ENCODE measurements around the gene CHRND. TPM values are rescaled to one million over a fixed set of nuclear protein-coding genes. Genes with fewer than 3 reads are reported as not detected.

The CHRND gene
- total and polyA plus RNA-seq, 4 donors, result not detected

GRCh38 chr2:232486558-232487384 is 39.2 kb upstream of the CHRND start:
- WGBS, result 4% methylated on average over 74 of the region's 74 CpGs
- Histone ChIP-seq H3K4me1 (ENCODE audit: control insufficient read depth in 4 of 4, insufficient read depth in 4 of 4, low read length in 3 of 4) (peaks cover 3 to 23% (median 6%) of the 10 kb centered on the region in 4 donors), H3K4me3 (ENCODE audit: low read depth in 1 of 3, low read length in 3 of 3) (peak overlapping the region in 1 of 3 donors; percentile 29), H3K36me3 (ENCODE audit: control insufficient read depth in 4 of 4, insufficient read depth in 3 of 4, low read depth in 1 of 4, low read length in 3 of 4) (no peaks in the 10 kb centered on the region), H3K9me3 (ENCODE audit: control insufficient read depth in 4 of 4, low read length in 3 of 4) (no peaks in the 10 kb centered on the region), H3K27ac (ENCODE audit: low read depth in 1 of 2, low read length in 2 of 2) (no peak overlapping the region), H3K9ac (ENCODE audit: low read depth in 1 of 2, low read length in 2 of 2) (no peak overlapping the region), H3K27me3 (ENCODE audit: control insufficient read depth in 4 of 4, insufficient read depth in 4 of 4, low read length in 3 of 4) (peaks cover 3 to 10% (median 6%) of the 10 kb centered on the region in 4 donors)
- TF ChIP-seq SP1 (IDR thresholded peaks at IDR 0.05), result no peak
- no peak for TF ChIP-seq RXRA (IDR thresholded peaks at IDR 0.05)
- TF ChIP-seq EGR1 (IDR thresholded peaks at IDR 0.05; ENCODE audit: low read depth in 2 of 2), result no peak
- TF ChIP-seq FOXA1 (IDR thresholded peaks at IDR 0.05), result no peak
- TF ChIP-seq JUND (IDR thresholded peaks at IDR 0.05), result no peak
- TF ChIP-seq YY1 (IDR thresholded peaks at IDR 0.05), result no peak
- TF ChIP-seq NR2F2 (IDR thresholded peaks at IDR 0.05), result no peak
- no peak for DNase-seq (ENCODE audit: low spot score)

GRCh38 chr2:232487385-232488096 is 38.4 kb upstream of the CHRND start, which contains the start of gene ECEL1:
ECEL1 (minus strand) TSS chr2:232487834; CDS start chr2:232486653, 1,181 bp downstream.
- H3K4me3 ChIP-seq (ENCODE audit: low read depth in 1 of 3, low read length in 3 of 3), result peak within 1 kb of the TSS in 1 of 3 donors; percentile 29
- WGBS, result 4% methylated on average over 102 of the region's 102 CpGs
- peaks cover 3 to 10% (median 6%) of the 10 kb centered on the region in 4 donors for H3K27me3 ChIP-seq (ENCODE audit: control insufficient read depth in 4 of 4, insufficient read depth in 4 of 4, low read length in 3 of 4)
- H3K9me3 ChIP-seq (ENCODE audit: control insufficient read depth in 4 of 4, low read length in 3 of 4), result no peaks in the 10 kb centered on the region
- no peak for TF ChIP-seq FOXA2 (IDR thresholded peaks at IDR 0.05)
- no peak within 1 kb of the TSS for H3K27ac ChIP-seq (ENCODE audit: low read depth in 1 of 2, low read length in 2 of 2)
- H3K36me3 ChIP-seq (ENCODE audit: control insufficient read depth in 4 of 4, insufficient read depth in 3 of 4, low read depth in 1 of 4, low read length in 3 of 4), result no peaks in the 10 kb centered on the region
- no peak for DNase-seq (ENCODE audit: low spot score)
- H3K4me1 ChIP-seq (ENCODE audit: control insufficient read depth in 4 of 4, insufficient read depth in 4 of 4, low read length in 3 of 4), result peaks cover 3 to 23% (median 6%) of the 10 kb centered on the region in 4 donors
- no peak within 1 kb of the TSS for H3K9ac ChIP-seq (ENCODE audit: low read depth in 1 of 2, low read length in 2 of 2)

GRCh38 chr2:232488097-232488711 is 37.8 kb upstream of the CHRND start:
- no peak for DNase-seq (ENCODE audit: low spot score)
- WGBS, result 42% methylated on average over 16 of the region's 16 CpGs
- TF ChIP-seq CTCF (IDR thresholded peaks at IDR 0.05; ENCODE audit: low read depth, low read length, missing input control), result no peak
- TF ChIP-seq EGR1 (IDR thresholded peaks at IDR 0.05; ENCODE audit: low read depth in 2 of 2), result no peak
- no peak for TF ChIP-seq TAF1 (conservative IDR thresholded peaks at IDR 0.05)
- no peak for TF ChIP-seq ATF3 (IDR thresholded peaks at IDR 0.05)
- no peak for TF ChIP-seq JUND (IDR thresholded peaks at IDR 0.05)
- no peak for TF ChIP-seq SP1 (IDR thresholded peaks at IDR 0.05)
- no peak for TF ChIP-seq RXRA (IDR thresholded peaks at IDR 0.05)
- TF ChIP-seq NR2F2 (IDR thresholded peaks at IDR 0.05), result no peak
- TF ChIP-seq MAX (IDR thresholded peaks at IDR 0.05), result no peak
- no peak for TF ChIP-seq HNF4A (conservative IDR thresholded peaks at IDR 0.05)
- no peak for TF ChIP-seq HNF4G (IDR thresholded peaks at IDR 0.05)
- TF ChIP-seq REST (IDR thresholded peaks at IDR 0.05), result no peak
- no peak for TF ChIP-seq RAD21 (IDR thresholded peaks at IDR 0.05)
- no peak for TF ChIP-seq ZBTB33 (IDR thresholded peaks at IDR 0.05)
- no peak for TF ChIP-seq FOXA2 (IDR thresholded peaks at IDR 0.05)
- no peak for TF ChIP-seq YY1 (IDR thresholded peaks at IDR 0.05)
- no peak for TF ChIP-seq FOXA1 (IDR thresholded peaks at IDR 0.05)

More at GRCh38 chr2:232488097-232488711, 37.8 kb upstream of the CHRND start:
- H3K27ac ChIP-seq (ENCODE audit: low read depth in 1 of 2, low read length in 2 of 2), result no peak overlapping the region
- no peaks in the 10 kb centered on the region for H3K36me3 ChIP-seq (ENCODE audit: control insufficient read depth in 4 of 4, insufficient read depth in 3 of 4, low read depth in 1 of 4, low read length in 3 of 4)
- peaks cover 3 to 10% (median 6%) of the 10 kb centered on the region in 4 donors for H3K27me3 ChIP-seq (ENCODE audit: control insufficient read depth in 4 of 4, insufficient read depth in 4 of 4, low read length in 3 of 4)
- H3K4me3 ChIP-seq (ENCODE audit: low read depth in 1 of 3, low read length in 3 of 3), result no peak overlapping the region
- no peak overlapping the region for H3K9ac ChIP-seq (ENCODE audit: low read depth in 1 of 2, low read length in 2 of 2)
- H3K9me3 ChIP-seq (ENCODE audit: control insufficient read depth in 4 of 4, low read length in 3 of 4), result no peaks in the 10 kb centered on the region
- H3K4me1 ChIP-seq (ENCODE audit: control insufficient read depth in 4 of 4, insufficient read depth in 4 of 4, low read length in 3 of 4), result peaks cover 3 to 23% (median 6%) of the 10 kb centered on the region in 4 donors

Data from liver (tissue), 9 donors.